HL-60 (cell line): Measurements from ENCODE around the gene ANK3.

Experiments
- TF ChIP-seq, protein P1 (sequence below): IDR thresholded peaks from one replicate; pipeline ENCODE4 v1.5.1; 2011; ENCODE audit warnings: low read length, control low read depth, inconsistent platforms; ENCODE audit not compliant: insufficient read depth
- TF ChIP-seq, protein P2 (sequence below): IDR thresholded peaks from 2 replicates; pipeline ENCODE4 v1.6.1; 2012; ENCODE audit warnings: low read depth; ENCODE audit not compliant: insufficient replicate concordance

DNA sequence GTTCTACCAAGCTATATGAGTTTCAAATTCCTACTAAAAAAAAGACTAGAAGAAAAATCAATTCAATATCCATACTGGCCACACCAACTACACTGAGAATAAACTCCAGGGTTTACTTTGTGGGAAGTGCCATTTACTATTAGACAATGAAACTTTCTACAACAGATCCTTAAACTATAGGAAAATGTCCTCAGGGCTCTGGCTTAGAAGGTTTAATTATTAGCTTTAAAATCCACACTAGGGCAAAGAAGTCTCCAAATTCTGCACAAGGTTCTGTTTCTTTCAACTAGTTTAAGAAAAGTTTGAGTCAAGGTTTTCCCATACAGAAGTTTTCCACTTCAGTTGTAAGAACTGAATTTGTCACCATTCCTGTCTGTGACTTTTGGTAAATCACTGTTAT lies 251.6 kb downstream of the ANK3 start:
- TF ChIP-seq, protein P1, sequence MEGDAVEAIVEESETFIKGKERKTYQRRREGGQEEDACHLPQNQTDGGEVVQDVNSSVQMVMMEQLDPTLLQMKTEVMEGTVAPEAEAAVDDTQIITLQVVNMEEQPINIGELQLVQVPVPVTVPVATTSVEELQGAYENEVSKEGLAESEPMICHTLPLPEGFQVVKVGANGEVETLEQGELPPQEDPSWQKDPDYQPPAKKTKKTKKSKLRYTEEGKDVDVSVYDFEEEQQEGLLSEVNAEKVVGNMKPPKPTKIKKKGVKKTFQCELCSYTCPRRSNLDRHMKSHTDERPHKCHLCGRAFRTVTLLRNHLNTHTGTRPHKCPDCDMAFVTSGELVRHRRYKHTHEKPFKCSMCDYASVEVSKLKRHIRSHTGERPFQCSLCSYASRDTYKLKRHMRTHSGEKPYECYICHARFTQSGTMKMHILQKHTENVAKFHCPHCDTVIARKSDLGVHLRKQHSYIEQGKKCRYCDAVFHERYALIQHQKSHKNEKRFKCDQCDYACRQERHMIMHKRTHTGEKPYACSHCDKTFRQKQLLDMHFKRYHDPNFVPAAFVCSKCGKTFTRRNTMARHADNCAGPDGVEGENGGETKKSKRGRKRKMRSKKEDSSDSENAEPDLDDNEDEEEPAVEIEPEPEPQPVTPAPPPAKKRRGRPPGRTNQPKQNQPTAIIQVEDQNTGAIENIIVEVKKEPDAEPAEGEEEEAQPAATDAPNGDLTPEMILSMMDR: no peak
- TF ChIP-seq, protein P2, sequence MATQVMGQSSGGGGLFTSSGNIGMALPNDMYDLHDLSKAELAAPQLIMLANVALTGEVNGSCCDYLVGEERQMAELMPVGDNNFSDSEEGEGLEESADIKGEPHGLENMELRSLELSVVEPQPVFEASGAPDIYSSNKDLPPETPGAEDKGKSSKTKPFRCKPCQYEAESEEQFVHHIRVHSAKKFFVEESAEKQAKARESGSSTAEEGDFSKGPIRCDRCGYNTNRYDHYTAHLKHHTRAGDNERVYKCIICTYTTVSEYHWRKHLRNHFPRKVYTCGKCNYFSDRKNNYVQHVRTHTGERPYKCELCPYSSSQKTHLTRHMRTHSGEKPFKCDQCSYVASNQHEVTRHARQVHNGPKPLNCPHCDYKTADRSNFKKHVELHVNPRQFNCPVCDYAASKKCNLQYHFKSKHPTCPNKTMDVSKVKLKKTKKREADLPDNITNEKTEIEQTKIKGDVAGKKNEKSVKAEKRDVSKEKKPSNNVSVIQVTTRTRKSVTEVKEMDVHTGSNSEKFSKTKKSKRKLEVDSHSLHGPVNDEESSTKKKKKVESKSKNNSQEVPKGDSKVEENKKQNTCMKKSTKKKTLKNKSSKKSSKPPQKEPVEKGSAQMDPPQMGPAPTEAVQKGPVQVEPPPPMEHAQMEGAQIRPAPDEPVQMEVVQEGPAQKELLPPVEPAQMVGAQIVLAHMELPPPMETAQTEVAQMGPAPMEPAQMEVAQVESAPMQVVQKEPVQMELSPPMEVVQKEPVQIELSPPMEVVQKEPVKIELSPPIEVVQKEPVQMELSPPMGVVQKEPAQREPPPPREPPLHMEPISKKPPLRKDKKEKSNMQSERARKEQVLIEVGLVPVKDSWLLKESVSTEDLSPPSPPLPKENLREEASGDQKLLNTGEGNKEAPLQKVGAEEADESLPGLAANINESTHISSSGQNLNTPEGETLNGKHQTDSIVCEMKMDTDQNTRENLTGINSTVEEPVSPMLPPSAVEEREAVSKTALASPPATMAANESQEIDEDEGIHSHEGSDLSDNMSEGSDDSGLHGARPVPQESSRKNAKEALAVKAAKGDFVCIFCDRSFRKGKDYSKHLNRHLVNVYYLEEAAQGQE: no peak
